ENCODE data around the gene REC114. TPM values are rescaled to one million over a fixed set of nuclear protein-coding genes. Genes with fewer than 3 reads are reported as not detected.

REC114 gene
- polyA plus RNA-seq, 1 donor, result 0.15 TPM

Other genes with a start within 250 kb of the REC114 start
- gene HCN4, start 74.2 kb upstream of the REC114 start, polyA plus RNA-seq, result 0.49 TPM
- 327 TPM for gene NPTN, start 190.2 kb downstream of the REC114 start, polyA plus RNA-seq
- gene CD276, start 241.2 kb downstream of the REC114 start, polyA plus RNA-seq, result 67.2 TPM

Data from large intestine (tissue), 1 donor.